ENCODE data around the gene PGK1.
"Not testable (repeated sequence)": the region's sequence is repeated elsewhere in the genome, so short reads cannot be mapped to it uniquely, and the experiment has no call there.

PGK1 gene

GRCh38 chrX:78124307-78124706 is 20.3 kb downstream of the PGK1 start:
- Histone ChIP-seq H3K9ac (ENCODE audit: low read length) (no peak overlapping the region), H3K79me2 (ENCODE audit: low read length) (peaks cover 57% of the 10 kb centered on the region), H2AFZ (ENCODE audit: low read depth, low read length) (no peak overlapping the region), H3K4me2 (ENCODE audit: low read length) (no peak overlapping the region), H3K4me1 (ENCODE audit: low read length) (peaks cover 3% of the 10 kb centered on the region), H4K20me1 (ENCODE audit: insufficient read depth, low read length) (peaks cover 86% of the 10 kb centered on the region), H3K4me3 (ENCODE audit: low read length) (no peak overlapping the region), H3K36me3 (replicated peaks; ENCODE audit: low read depth, low read length) (peaks cover 68% of the 10 kb centered on the region), H3K27me3 (ENCODE audit: low read depth, low read length) (no peaks in the 10 kb centered on the region), H3K9me3 (ENCODE audit: insufficient read depth, low read length) (no peaks in the 10 kb centered on the region), H3K27ac (ENCODE audit: low read length) (no peak overlapping the region)
- TF ChIP-seq CTCF (IDR thresholded peaks at IDR 0.05; ENCODE audit: low read depth, low read length) (no peak), EZH2phosphoT487 (IDR thresholded peaks at IDR 0.05; ENCODE audit: low read depth) (no peak)

GRCh38 chrX:78125148-78125547 is 21.1 kb downstream of the PGK1 start:
- H3K4me2 ChIP-seq (ENCODE audit: low read length) = no peak overlapping the region
- no peaks in the 10 kb centered on the region for H3K27me3 ChIP-seq (ENCODE audit: low read depth, low read length)
- H3K9ac ChIP-seq (ENCODE audit: low read length) = no peak overlapping the region
- H3K4me1 ChIP-seq (ENCODE audit: low read length) = no peaks in the 10 kb centered on the region
- no peak overlapping the region for H2AFZ ChIP-seq (ENCODE audit: low read depth, low read length)
- peaks cover 49% of the 10 kb centered on the region for H3K79me2 ChIP-seq (ENCODE audit: low read length)
- peaks cover 70% of the 10 kb centered on the region for H3K36me3 ChIP-seq (replicated peaks; ENCODE audit: low read depth, low read length)
- no peaks in the 10 kb centered on the region for H3K9me3 ChIP-seq (ENCODE audit: insufficient read depth, low read length)
- no peak overlapping the region for H3K4me3 ChIP-seq (ENCODE audit: low read length)
- H4K20me1 ChIP-seq (ENCODE audit: insufficient read depth, low read length) = peaks cover 83% of the 10 kb centered on the region
- TF ChIP-seq EZH2phosphoT487 (IDR thresholded peaks at IDR 0.05; ENCODE audit: low read depth) = no peak
- TF ChIP-seq CTCF (IDR thresholded peaks at IDR 0.05; ENCODE audit: low read depth, low read length) = no peak
- no peak overlapping the region for H3K27ac ChIP-seq (ENCODE audit: low read length)

GRCh38 chrX:78125781-78126180 is 21.7 kb downstream of the PGK1 start:
- H3K4me1 ChIP-seq (ENCODE audit: low read length); H3K9ac ChIP-seq (ENCODE audit: low read length); H3K9me3 ChIP-seq (ENCODE audit: insufficient read depth, low read length); H3K4me2 ChIP-seq (ENCODE audit: low read length); H3K27ac ChIP-seq (ENCODE audit: low read length); H3K27me3 ChIP-seq (ENCODE audit: low read depth, low read length); H2AFZ ChIP-seq (ENCODE audit: low read depth, low read length); H3K4me3 ChIP-seq (ENCODE audit: low read length): not testable (repeated sequence)
- Histone ChIP-seq H3K36me3 (replicated peaks; ENCODE audit: low read depth, low read length) (peaks cover 72% of the 10 kb centered on the region), H4K20me1 (ENCODE audit: insufficient read depth, low read length) (peaks cover 81% of the 10 kb centered on the region), H3K79me2 (ENCODE audit: low read length) (peaks cover 43% of the 10 kb centered on the region)

GRCh38 chrX:78129714-78130113 is 25.7 kb downstream of the PGK1 start:
- H3K4me2 ChIP-seq (ENCODE audit: low read length) = no peak overlapping the region
- peaks cover 65% of the 10 kb centered on the region for H3K36me3 ChIP-seq (replicated peaks; ENCODE audit: low read depth, low read length)
- H3K9ac ChIP-seq (ENCODE audit: low read length) = no peak overlapping the region
- TF ChIP-seq EZH2phosphoT487 (IDR thresholded peaks at IDR 0.05; ENCODE audit: low read depth) (no peak), CTCF (IDR thresholded peaks at IDR 0.05; ENCODE audit: low read depth, low read length) (no peak)
- H3K79me2 ChIP-seq (ENCODE audit: low read length) = peaks cover 12% of the 10 kb centered on the region
- H3K4me1 ChIP-seq (ENCODE audit: low read length) = no peaks in the 10 kb centered on the region
- no peaks in the 10 kb centered on the region for H3K9me3 ChIP-seq (ENCODE audit: insufficient read depth, low read length)
- H3K27ac ChIP-seq (ENCODE audit: low read length) = no peak overlapping the region
- H3K27me3 ChIP-seq (ENCODE audit: low read depth, low read length) = no peaks in the 10 kb centered on the region
- H4K20me1 ChIP-seq (ENCODE audit: insufficient read depth, low read length) = peaks cover 43% of the 10 kb centered on the region
- H3K4me3 ChIP-seq (ENCODE audit: low read length) = no peak overlapping the region
- no peak overlapping the region for H2AFZ ChIP-seq (ENCODE audit: low read depth, low read length)

GRCh38 chrX:78130396-78130795 is 26.3 kb downstream of the PGK1 start:
- Histone ChIP-seq H3K9me3 (ENCODE audit: insufficient read depth, low read length) (no peaks in the 10 kb centered on the region), H2AFZ (ENCODE audit: low read depth, low read length) (no peak overlapping the region), H3K4me1 (ENCODE audit: low read length) (no peaks in the 10 kb centered on the region), H3K27me3 (ENCODE audit: low read depth, low read length) (no peaks in the 10 kb centered on the region), H3K4me3 (ENCODE audit: low read length) (no peak overlapping the region), H3K79me2 (ENCODE audit: low read length) (peaks cover 5% of the 10 kb centered on the region; the same call in 1 of the 2 replicates), H3K36me3 (replicated peaks; ENCODE audit: low read depth, low read length) (peaks cover 58% of the 10 kb centered on the region), H3K27ac (ENCODE audit: low read length) (no peak overlapping the region), H3K9ac (ENCODE audit: low read length) (no peak overlapping the region), H4K20me1 (ENCODE audit: insufficient read depth, low read length) (peaks cover 36% of the 10 kb centered on the region), H3K4me2 (ENCODE audit: low read length) (no peak overlapping the region)
- TF ChIP-seq CTCF (IDR thresholded peaks at IDR 0.05; ENCODE audit: low read depth, low read length) (no peak), EZH2phosphoT487 (IDR thresholded peaks at IDR 0.05; ENCODE audit: low read depth) (no peak)

Measured in OCI-LY3 (cell line).